Measurements from ENCODE around the gene DNM3. TPM values are rescaled to one million over a fixed set of nuclear protein-coding genes. Genes with fewer than 3 reads are reported as not detected.

The DNM3 gene
- total and polyA plus RNA-seq, 10 of the 15 experiments (the other 5 are each of a cell fraction or from before 2014, with no cell fraction given), result 0.03 to 1.5 (median 0.08) TPM; not detected in 3

- no peaks in the 10 kb centered on the region; a peak in 1 of 4 replicates for H3K27me3 ChIP-seq (replicated peaks in 1 of 2; ENCODE audit: control insufficient read depth in 2 of 2, insufficient read depth in 2 of 2, low read length in 1 of 2)
- DNase-seq (ENCODE audit: low read depth, low spot score) (no peak), ATAC-seq (no peak), FAIRE-seq (no peak)
- ChIA-PET RAD21 (ENCODE audit: unreplicated experiment) (interaction anchor here (0.8 kb wide), 1 partner anchor 445 kb away, joined by 3 read pairs; no protein-coding TSS in a partner anchor), CTCF (interaction anchor here (0.9 kb wide), 1 partner anchor 10 kb away, joined by 3 read pairs; no protein-coding TSS in a partner anchor), POLR2A (no interaction called here), SMC1A (ENCODE audit: uncharacterized antibody, unreplicated experiment) (interaction anchor here (1.4 kb wide), 1 partner anchor 29 kb away, joined by 4 read pairs; no protein-coding TSS in a partner anchor)
- no peaks in the 10 kb centered on the region for H3K9me3 ChIP-seq (replicated peaks; ENCODE audit: control insufficient read depth, insufficient read depth, low read length)
- H3K79me2 ChIP-seq (ENCODE audit: control insufficient read depth, insufficient read depth, low read length), result no peaks in the 10 kb centered on the region
- in situ Hi-C loops (cut with MboI) (no loop called here), intact Hi-C loops (cut with micrococcal nuclease; ENCODE audit: unreplicated experiment) (no loop called here)
- H3K4me1 ChIP-seq (ENCODE audit: control insufficient read depth, insufficient read depth, low read length), result no peaks in the 10 kb centered on the region
- no peak for TF ChIP-seq NFIC (IDR thresholded peaks at IDR 0.05; ENCODE audit: low read depth, low read length)
- no peak for TF ChIP-seq SREBF1 (IDR thresholded peaks at IDR 0.05; ENCODE audit: low read length)
- TF ChIP-seq SPI1 (IDR thresholded peaks at IDR 0.05; ENCODE audit: borderline replicate concordance, insufficient read depth, low read depth, low read length), result no peak
- TF ChIP-seq ELK1 (IDR thresholded peaks at IDR 0.05; ENCODE audit: low read depth, low read length), result no peak
- TF ChIP-seq FOXM1 (IDR thresholded peaks at IDR 0.05; ENCODE audit: low read depth, low read length), result no peak
- TF ChIP-seq EP300 (IDR thresholded peaks at IDR 0.05; ENCODE audit: borderline replicate concordance in 1 of 2, control insufficient read depth in 1 of 2, low read depth in 2 of 2, low read length in 2 of 2), result no peak
- TF ChIP-seq RUNX3 (IDR thresholded peaks at IDR 0.05; ENCODE audit: low read length), result no peak
- no peak for TF ChIP-seq NFYA (IDR thresholded peaks at IDR 0.05; ENCODE audit: borderline replicate concordance, low read depth, low read length)
- TF ChIP-seq BCLAF1 (IDR thresholded peaks at IDR 0.05), result no peak
- TF ChIP-seq BHLHE40 (IDR thresholded peaks at IDR 0.05; ENCODE audit: borderline replicate concordance in 1 of 2, low read depth in 2 of 2, low read length in 1 of 2), result no peak
- TF ChIP-seq SMAD1 (IDR thresholded peaks at IDR 0.05; ENCODE audit: low read depth, partially characterized antibody), result no peak
- TF ChIP-seq DPF2 (IDR thresholded peaks at IDR 0.05), result no peak
- H3K4me2 ChIP-seq (ENCODE audit: control insufficient read depth, insufficient read depth), result no peak overlapping the region
- H3K27ac ChIP-seq (ENCODE audit: control insufficient read depth, insufficient read depth), result no peak overlapping the region
- no peak overlapping the region for H2AFZ ChIP-seq (ENCODE audit: control insufficient read depth, low read depth, low read length)
- no peak overlapping the region for H3K9ac ChIP-seq (ENCODE audit: control insufficient read depth, insufficient read depth, low read length)
- H3K4me3 ChIP-seq, result no peak overlapping the region
- H3K36me3 ChIP-seq (ENCODE audit: control insufficient read depth in 2 of 2, insufficient read depth in 2 of 2, low read length in 1 of 2), result no peaks in the 10 kb centered on the region
- H4K20me1 ChIP-seq (ENCODE audit: control insufficient read depth, insufficient read depth), result no peaks in the 10 kb centered on the region
- whole genome bisulfite sequencing (ENCODE audit: insufficient coverage, insufficient replicate concordance, low lambda C conversion rate, missing lambda C conversion rate), result 55% methylated on average over 2 of the region's 2 CpGs
- no TSS peak for BruUV-seq (replicated peaks)
Observed at GRCh38 chr1:171834821-171835220, 6.5 kb upstream of the DNM3 start.

Data from GM12878 (cell line).